Psoas muscle (tissue), 8 donors: Measurements from ENCODE around the gene NIPAL1. TPM values are rescaled to one million over a fixed set of nuclear protein-coding genes. Genes with fewer than 3 reads are reported as not detected.
A peak's percentile ranks its signal among the peaks of the same experiment; 100 is the strongest.
"Not testable (repeated sequence)": the region's sequence is repeated elsewhere in the genome, so short reads cannot be mapped to it uniquely, and the experiment has no call there.

Experiments
- ATAC-seq, 4 donors: fragments of 200-7000 bp; cut with Tn5 transposase; one replicate each; pipeline ENCODE4 v1.9.1; 2020; ENCODE audit warnings: moderate library complexity in 3 of 4, mild to moderate bottlenecking in 2 of 4
- DNase-seq, 2 donors: peaks; one replicate each; pipeline ENCODE4 v3.0.0-alpha.2; 2020
- H3K27ac ChIP-seq: fragments of 200-600 bp; one replicate; pipeline ENCODE4 v1.8.0; 2022
- H3K27me3 ChIP-seq, 3 donors: fragments of 200-600 bp in 1 of 3; one replicate each; pipeline versions ENCODE4 v1.6.1 to v1.8.0; 2013 to 2022; ENCODE audit warnings: low read length in 2 of 3, mild to moderate bottlenecking in 2 of 3, moderate library complexity in 1 of 3; ENCODE audit not compliant: insufficient read depth in 3 of 3
- H3K36me3 ChIP-seq, 2 donors: fragments of 200-600 bp in 1 of 2; one replicate each; pipeline versions ENCODE4 v1.6.1 to v1.8.0; 2013 to 2022; ENCODE audit warnings: low read depth in 1 of 2, mild to moderate bottlenecking in 1 of 2, moderate library complexity in 1 of 2; ENCODE audit not compliant: insufficient read depth in 1 of 2
- H3K4me1 ChIP-seq: fragments of 200-600 bp; one replicate; pipeline ENCODE4 v1.8.0; 2022
- H3K4me3 ChIP-seq: fragments of 200-600 bp; one replicate; pipeline ENCODE4 v1.8.0; 2022; ENCODE audit warnings: mild to moderate bottlenecking
- H3K9me3 ChIP-seq: fragments of 200-600 bp; one replicate; pipeline ENCODE4 v1.8.0; 2022
- CTCF ChIP-seq: fragments of 200-600 bp; IDR thresholded peaks from one replicate; pipeline ENCODE4 v1.8.0; 2022; ENCODE audit warnings: antibody characterized with exemption
- WGBS, 3 donors: extraction: QIAGEN DNeasy Blood & Tissue Kit; methylation state at CpG; one replicate each; pipeline versions ENCODE4 v1.1.6 to v1.1.7; 2013; 5-methylcytosine and 5-hydroxymethylcytosine counted together
- intact Hi-C, 2 donors: fragments of 100-400 bp; cut with DNase I; formaldehyde crosslinking; loops; one replicate each; pipeline versions ENCODE4 v1.11.0 to v1.14.2; 2022
- polyA plus RNA-seq, 3 donors: library from polyadenylated mRNA; stranded (reverse); fragments of 200-250 nt; gene quantifications; one replicate each; pipeline ENCODE4 v1.2.3, GENCODE V29; 2013
- total RNA-seq, 4 donors: library from RNA; stranded (reverse); fragmentation: NEBNext Ultra II Directional in 2 of 4; extraction: Animal tissue kit (Norgen Biotek cat#: 25700) in 2 of 4; gene quantifications; one replicate each; pipeline versions ENCODE4 v1.2.1 to v1.2.4, GENCODE V29; 2021 to 2023
- donor health status: healthy with polysubstance abuse.
- donor health status: DM: no; HTN: no; CAD: no; lungs with moderate emphysema.
- donor health status: Bipolar disorder and iron deficiency.
- donor health status: healthy.
- donor health status: DM: yes; HTN: yes; CAD: no.
- donor health status: DM: no; HTN: no; CAD: no.
- donor health status: DM: no; HTN: no; CAD: no.
- donor health status: DM: yes; HTN: yes; CAD: no.

The NIPAL1 gene
- total and polyA plus RNA-seq, 7 donors: 0.41 to 2.3 (median 0.79) TPM

- not testable (repeated sequence) for ATAC-seq, H3K27ac ChIP-seq, H3K27me3 ChIP-seq, H3K4me3 ChIP-seq, H3K9me3 ChIP-seq, H3K4me1 ChIP-seq, H3K36me3 ChIP-seq
- intact Hi-C loops: loop anchor here (1.0 to 2.0 kb wide), 2 partner anchors 83 to 84 kb away; no protein-coding TSS in a partner anchor
- peak; percentile 62 for TF ChIP-seq CTCF
- peak; percentile 21 to 70 for DNase-seq
- WGBS, 3 donors: 43 to 64% (median 49%) methylated on average over 2 of the region's 2 CpGs
Observed at GRCh38 chr4:48003568-48003967, 13.0 kb upstream of the NIPAL1 start.

GRCh38 chr4:48005781-48006180 lies 10.8 kb upstream of the NIPAL1 start:
- WGBS, 3 donors: 93 to 94% (median 93%) methylated on average over 2 of the region's 2 CpGs
- intact Hi-C loops: no loop called here
- no peaks in the 10 kb centered on the region for H3K36me3 ChIP-seq
- H3K4me3 ChIP-seq: no peak overlapping the region
- H3K27me3 ChIP-seq: no peaks in the 10 kb centered on the region
- DNase-seq: no peak
- ATAC-seq: no peak
- no peaks in the 10 kb centered on the region for H3K9me3 ChIP-seq
- no peak for TF ChIP-seq CTCF
- no peaks in the 10 kb centered on the region for H3K4me1 ChIP-seq
- no peak overlapping the region for H3K27ac ChIP-seq

- Histone ChIP-seq H3K27me3 (no peaks in the 10 kb centered on the region), H3K27ac (no peak overlapping the region), H3K36me3 (no peaks in the 10 kb centered on the region), H3K4me1 (no peaks in the 10 kb centered on the region), H3K9me3 (no peaks in the 10 kb centered on the region), H3K4me3 (no peak overlapping the region)
- no peak for TF ChIP-seq CTCF
- intact Hi-C loops: no loop called here
- ATAC-seq (no peak), DNase-seq (no peak)
Observed at GRCh38 chr4:48008021-48008596, 8.5 kb upstream of the NIPAL1 start.

- 79 to 92% (median 87%) methylated on average over 6 of the region's 6 CpGs for WGBS, 3 donors
- ATAC-seq, H3K4me1 ChIP-seq, H3K27me3 ChIP-seq, DNase-seq, H3K9me3 ChIP-seq, intact Hi-C loops, H3K4me3 ChIP-seq, H3K36me3 ChIP-seq, H3K27ac ChIP-seq: not testable (repeated sequence)
Observed at GRCh38 chr4:48010906-48011305, 5.7 kb upstream of the NIPAL1 start.

- no peak overlapping the region for H3K27ac ChIP-seq
- intact Hi-C loops: no loop called here
- peak overlapping the region; percentile 26 for H3K4me3 ChIP-seq
- ATAC-seq: no peak
- WGBS, 3 donors: 84 to 92% (median 86%) methylated on average over 4 of the region's 4 CpGs
- no peak for DNase-seq
- no peaks in the 10 kb centered on the region for H3K27me3 ChIP-seq
- H3K36me3 ChIP-seq: no peaks in the 10 kb centered on the region
- H3K9me3 ChIP-seq: no peaks in the 10 kb centered on the region
- H3K4me1 ChIP-seq: no peaks in the 10 kb centered on the region
- no peak for TF ChIP-seq CTCF
Observed at GRCh38 chr4:48011722-48012121, 4.8 kb upstream of the NIPAL1 start.
